Astrocyte (in vitro differentiated cells and primary cell): Measurements from ENCODE around the gene CFAP73. TPM values are rescaled to one million over a fixed set of nuclear protein-coding genes. Genes with fewer than 3 reads are reported as not detected.

Experiments
- DNase-seq: peaks from one replicate; pipeline ENCODE4 v3.0.0-alpha.2; 2010; ENCODE audit warnings: low read depth
- FAIRE-seq: peaks from 2 replicates; lab custom pipeline; 2011; peaks lifted over from hg19 to GRCh38; lab: Jason Lieb, UNC
- H2AFZ ChIP-seq: 2 replicates; pipeline ENCODE4 v1.6.0; 2012; ENCODE audit warnings: low read depth, low read length, inconsistent platforms
- H3K27ac ChIP-seq: 2 replicates; pipeline ENCODE4 v1.5.1; 2011; ENCODE audit warnings: low read depth, low read length, inconsistent platforms
- H3K27me3 ChIP-seq: 2 replicates; pipeline ENCODE4 v1.6.0; 2011; ENCODE audit warnings: low read length, inconsistent platforms; ENCODE audit not compliant: insufficient read depth
- H3K36me3 ChIP-seq: 2 replicates; pipeline ENCODE4 v1.5.1; 2011; ENCODE audit warnings: low read length, inconsistent platforms; ENCODE audit not compliant: insufficient read depth
- H3K4me1 ChIP-seq: 2 replicates; pipeline ENCODE4 v1.5.1; 2011; ENCODE audit warnings: low read length, inconsistent platforms; ENCODE audit not compliant: insufficient read depth
- H3K4me2 ChIP-seq: 2 replicates; pipeline ENCODE4 v1.6.0; 2012; ENCODE audit warnings: low read length, inconsistent platforms
- H3K4me3 ChIP-seq: 2 replicates; pipeline ENCODE4 v1.5.1; 2011; ENCODE audit warnings: low read depth, mild to moderate bottlenecking, low read length, inconsistent platforms; ENCODE audit not compliant: insufficient read depth
- H3K79me2 ChIP-seq: 2 replicates; pipeline ENCODE4 v1.6.0; 2012; ENCODE audit warnings: mild to moderate bottlenecking, low read length, inconsistent platforms; ENCODE audit not compliant: insufficient read depth
- H3K9ac ChIP-seq: 2 replicates; pipeline ENCODE4 v1.6.0; 2012; ENCODE audit warnings: mild to moderate bottlenecking, low read length, inconsistent platforms
- H3K9me3 ChIP-seq: 2 replicates; pipeline ENCODE4 v1.5.1; 2012; ENCODE audit warnings: low read depth, mild to moderate bottlenecking, low read length, inconsistent platforms; ENCODE audit not compliant: insufficient read depth
- H4K20me1 ChIP-seq: 2 replicates; pipeline ENCODE4 v1.6.0; 2012; ENCODE audit warnings: low read length, inconsistent platforms; ENCODE audit not compliant: insufficient read depth
- H3K27ac Mint-ChIP-seq: one replicate; pipeline ENCODE4 v1.8.0; 2021; ENCODE audit warnings: mild to moderate bottlenecking, mixed read lengths; ENCODE audit not compliant: unreplicated experiment
- H3K27me3 Mint-ChIP-seq: one replicate; pipeline ENCODE4 v1.8.0; 2021; ENCODE audit warnings: low read depth, mixed read lengths; ENCODE audit not compliant: unreplicated experiment
- H3K36me3 Mint-ChIP-seq: one replicate; pipeline ENCODE4 v1.8.0; 2021; ENCODE audit warnings: low read depth, mixed read lengths; ENCODE audit not compliant: unreplicated experiment
- H3K4me1 Mint-ChIP-seq: one replicate; pipeline ENCODE4 v1.8.0; 2021; ENCODE audit warnings: low read depth, mixed read lengths; ENCODE audit not compliant: unreplicated experiment
- H3K4me3 Mint-ChIP-seq: one replicate; pipeline ENCODE4 v1.8.0; 2021; ENCODE audit warnings: mild to moderate bottlenecking, moderate library complexity, mixed read lengths; ENCODE audit not compliant: unreplicated experiment
- H3K9me3 Mint-ChIP-seq: one replicate; pipeline ENCODE4 v1.8.0; 2021; ENCODE audit warnings: mild to moderate bottlenecking, mixed read lengths; ENCODE audit not compliant: unreplicated experiment
- EZH2 ChIP-seq: IDR thresholded peaks from 2 replicates; pipeline ENCODE4 v1.6.1; 2012; ENCODE audit warnings: mild to moderate bottlenecking, low read length, inconsistent platforms; ENCODE audit not compliant: insufficient read depth
- total RNA-seq: library from RNA; stranded (reverse); gene quantifications from 2 replicates; pipeline ENCODE4 v1.2.1, GENCODE V29; 2021
- TF ChIP-seq, protein P1 (sequence below): IDR thresholded peaks from 2 replicates; pipeline ENCODE4 v1.5.1; 2011; ENCODE audit warnings: low read depth, mild to moderate bottlenecking, inconsistent platforms, low read length, moderate library complexity; ENCODE audit not compliant: insufficient read depth

The CFAP73 gene
- total RNA-seq, 1 donor from 2014 or later: not detected

DNA sequence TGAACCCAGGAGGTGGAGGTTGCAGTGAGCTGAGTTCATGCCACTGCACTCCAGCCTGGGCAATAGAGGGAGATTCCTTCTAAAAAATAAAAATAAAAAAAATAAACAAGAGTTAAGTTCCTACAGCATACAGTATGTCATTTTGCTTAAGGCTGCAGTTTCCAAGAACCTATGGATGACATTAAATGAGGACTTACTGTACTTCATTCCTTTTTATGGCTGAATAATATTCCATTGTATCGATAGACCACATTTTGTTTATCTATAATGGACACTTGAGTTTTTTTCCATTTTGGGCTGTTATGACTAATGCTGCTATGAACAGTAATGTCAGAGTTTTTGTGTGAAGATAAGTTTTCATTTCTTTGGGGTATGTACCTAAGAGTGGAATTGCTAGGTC lies 31.4 kb upstream of the CFAP73 start:
- H3K36me3 Mint-ChIP-seq: no peaks in the 10 kb centered on the region
- no peak overlapping the region for H3K4me3 Mint-ChIP-seq
- H3K27me3 Mint-ChIP-seq: peaks cover 41% of the 10 kb centered on the region
- Histone ChIP-seq H3K27ac (no peak overlapping the region), H3K27me3 (no peaks in the 10 kb centered on the region), H4K20me1 (no peaks in the 10 kb centered on the region), H3K4me2 (no peak overlapping the region), H3K9me3 (no peaks in the 10 kb centered on the region), H3K9ac (no peak overlapping the region), H3K79me2 (no peaks in the 10 kb centered on the region), H3K36me3 (no peaks in the 10 kb centered on the region), H2AFZ (no peak overlapping the region), H3K4me1 (no peaks in the 10 kb centered on the region), H3K4me3 (no peak overlapping the region)
- DNase-seq (no peak), FAIRE-seq (no peak)
- H3K4me1 Mint-ChIP-seq: no peaks in the 10 kb centered on the region
- H3K27ac Mint-ChIP-seq: no peak overlapping the region
- TF ChIP-seq EZH2: no peak
- TF ChIP-seq, protein P1, sequence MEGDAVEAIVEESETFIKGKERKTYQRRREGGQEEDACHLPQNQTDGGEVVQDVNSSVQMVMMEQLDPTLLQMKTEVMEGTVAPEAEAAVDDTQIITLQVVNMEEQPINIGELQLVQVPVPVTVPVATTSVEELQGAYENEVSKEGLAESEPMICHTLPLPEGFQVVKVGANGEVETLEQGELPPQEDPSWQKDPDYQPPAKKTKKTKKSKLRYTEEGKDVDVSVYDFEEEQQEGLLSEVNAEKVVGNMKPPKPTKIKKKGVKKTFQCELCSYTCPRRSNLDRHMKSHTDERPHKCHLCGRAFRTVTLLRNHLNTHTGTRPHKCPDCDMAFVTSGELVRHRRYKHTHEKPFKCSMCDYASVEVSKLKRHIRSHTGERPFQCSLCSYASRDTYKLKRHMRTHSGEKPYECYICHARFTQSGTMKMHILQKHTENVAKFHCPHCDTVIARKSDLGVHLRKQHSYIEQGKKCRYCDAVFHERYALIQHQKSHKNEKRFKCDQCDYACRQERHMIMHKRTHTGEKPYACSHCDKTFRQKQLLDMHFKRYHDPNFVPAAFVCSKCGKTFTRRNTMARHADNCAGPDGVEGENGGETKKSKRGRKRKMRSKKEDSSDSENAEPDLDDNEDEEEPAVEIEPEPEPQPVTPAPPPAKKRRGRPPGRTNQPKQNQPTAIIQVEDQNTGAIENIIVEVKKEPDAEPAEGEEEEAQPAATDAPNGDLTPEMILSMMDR: no peak
- peaks cover 8% of the 10 kb centered on the region for H3K9me3 Mint-ChIP-seq

DNA sequence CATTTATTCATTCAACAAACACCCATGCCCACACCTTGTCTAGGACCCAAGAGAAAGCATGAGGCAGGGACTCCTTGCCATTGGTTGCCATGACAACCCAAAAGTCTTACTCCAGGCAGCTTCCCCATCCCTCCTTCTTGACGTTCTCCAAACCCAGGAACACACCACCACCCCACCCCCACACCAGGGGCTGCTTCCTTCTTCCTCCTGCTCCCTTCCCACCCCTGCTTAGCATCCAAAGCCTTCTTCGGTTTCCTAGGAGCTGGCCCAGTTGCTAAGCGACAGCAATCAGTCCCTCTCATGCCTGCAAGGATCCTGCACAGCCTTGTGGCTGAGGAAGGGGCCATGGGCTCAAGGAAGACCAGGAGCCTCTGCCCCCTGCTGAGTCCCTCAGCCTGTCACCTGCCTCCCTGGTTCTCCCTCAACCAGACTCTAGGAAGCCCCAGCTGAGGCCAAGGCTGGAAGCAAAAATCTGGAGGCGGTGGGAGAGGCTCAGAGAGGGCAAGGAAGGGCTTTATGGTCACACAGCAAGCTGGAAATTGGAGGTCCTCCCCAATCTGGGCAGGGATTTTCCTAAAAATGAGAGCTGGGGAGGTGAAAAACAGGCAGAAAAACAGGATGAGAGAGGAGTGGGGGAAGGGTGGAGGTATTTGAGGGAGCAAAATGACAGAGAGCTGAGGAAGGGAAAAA lies 29.4 kb upstream of the CFAP73 start:
- Histone ChIP-seq H3K27ac (no peak overlapping the region), H3K79me2 (no peaks in the 10 kb centered on the region), H3K4me2 (no peak overlapping the region), H2AFZ (no peak overlapping the region), H3K4me1 (no peaks in the 10 kb centered on the region), H3K9ac (no peak overlapping the region), H3K27me3 (no peaks in the 10 kb centered on the region), H3K4me3 (no peak overlapping the region), H3K36me3 (no peaks in the 10 kb centered on the region), H4K20me1 (no peaks in the 10 kb centered on the region), H3K9me3 (no peaks in the 10 kb centered on the region)
- Mint-ChIP-seq H3K27me3 (peaks cover 34% of the 10 kb centered on the region), H3K9me3 (peaks cover 11% of the 10 kb centered on the region), H3K4me1 (no peaks in the 10 kb centered on the region), H3K36me3 (no peaks in the 10 kb centered on the region), H3K27ac (no peak overlapping the region), H3K4me3 (no peak overlapping the region)
- no peak for DNase-seq
- FAIRE-seq: no peak
- TF ChIP-seq EZH2: no peak
- TF ChIP-seq, protein P1: no peak

DNA sequence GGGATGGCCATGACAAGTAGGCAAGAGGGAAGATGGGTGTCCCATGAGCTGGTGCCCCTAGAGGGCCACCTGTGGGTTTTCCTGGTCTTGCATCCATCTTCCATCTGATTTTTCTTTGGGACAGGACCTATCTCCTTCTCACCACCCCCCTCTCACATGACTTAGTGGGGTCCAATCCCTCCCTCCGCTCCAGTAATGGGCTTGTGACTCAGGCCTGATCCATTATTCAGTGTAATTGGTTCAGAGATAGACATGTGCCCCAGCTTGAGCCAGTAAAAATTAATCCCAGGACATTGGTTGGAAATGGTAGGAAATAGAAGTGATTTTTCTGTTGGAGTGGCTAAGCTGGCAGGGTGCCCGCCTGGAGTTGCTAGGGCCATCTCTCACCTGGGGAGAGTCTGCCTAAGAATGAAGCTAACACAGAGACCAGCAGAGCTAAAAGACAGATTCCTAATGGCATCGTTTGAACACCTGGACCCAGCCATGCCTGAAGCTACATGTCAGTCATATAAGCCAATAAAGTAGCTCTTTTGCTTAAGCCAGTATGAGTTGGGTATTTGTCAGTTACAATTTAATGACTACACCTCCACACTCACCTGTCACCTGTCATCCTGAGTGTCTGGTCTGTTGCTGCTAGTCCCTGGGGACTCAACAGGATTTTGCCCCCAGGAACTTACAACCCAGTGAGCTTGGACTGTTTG lies 28.7 kb upstream of the CFAP73 start:
- no peak overlapping the region for H3K27ac ChIP-seq
- peaks cover 11% of the 10 kb centered on the region for H3K9me3 Mint-ChIP-seq
- H3K36me3 ChIP-seq: no peaks in the 10 kb centered on the region
- no peak overlapping the region for H3K4me3 ChIP-seq
- H3K4me1 ChIP-seq: no peaks in the 10 kb centered on the region
- H3K79me2 ChIP-seq: no peaks in the 10 kb centered on the region
- H3K36me3 Mint-ChIP-seq: no peaks in the 10 kb centered on the region
- no peak overlapping the region for H3K9ac ChIP-seq
- no peaks in the 10 kb centered on the region for H3K27me3 ChIP-seq
- DNase-seq: no peak
- no peak overlapping the region for H2AFZ ChIP-seq
- no peaks in the 10 kb centered on the region for H3K4me1 Mint-ChIP-seq
- H3K27me3 Mint-ChIP-seq: peaks cover 34% of the 10 kb centered on the region
- no peak overlapping the region for H3K4me2 ChIP-seq
- no peak for TF ChIP-seq EZH2
- TF ChIP-seq, protein P1: no peak
- no peak overlapping the region for H3K4me3 Mint-ChIP-seq
- no peaks in the 10 kb centered on the region for H3K9me3 ChIP-seq
- no peak for FAIRE-seq
- H4K20me1 ChIP-seq: no peaks in the 10 kb centered on the region
- no peak overlapping the region for H3K27ac Mint-ChIP-seq
